T-cell (primary cell): ENCODE measurements around the gene CIAO3. TPM values are rescaled to one million over a fixed set of nuclear protein-coding genes. Genes with fewer than 3 reads are reported as not detected.

Experiments used
- ATAC-seq, 4 experiments: fragments of 200-7000 bp in 3 of 4; fragments of 150-1000 bp in 1 of 4; cut with Tn5 transposase; replicated peaks in 1 of 4; 1 replicate in 3 of 4; 2 replicates in 1 of 4; pipeline ENCODE4 v1.10.0; 2021; ENCODE audit warnings: moderate library complexity in 3 of 4, mild to moderate bottlenecking in 2 of 4, moderate number of reproducible peaks in 1 of 4
- CTCF ChIA-PET, 2 donors: fragments of 300-600 bp; sonication (Branson Sonifier 250); formaldehyde crosslinking; loops; one replicate each; lab custom pipeline; 2022; ENCODE audit warnings: antibody characterized with exemption in 2 of 2; lab: Charles Lee
- POLR2A ChIA-PET, 2 donors: fragments of 300-600 bp; sonication (Branson Sonifier 250); formaldehyde crosslinking; loops; one replicate each; lab custom pipeline; 2022; ENCODE audit warnings: antibody characterized with exemption in 2 of 2; lab: Charles Lee
- DNase-seq, 35 experiments: peaks; one replicate each; pipeline versions ENCODE4 v3.0.0 to v3.0.0-alpha.2; 2013 to 2023
- H3K27ac ChIP-seq: one replicate; pipeline ENCODE4 v1.5.1; 2013; ENCODE audit warnings: low read length
- H3K27me3 ChIP-seq, 2 experiments: replicated peaks in 1 of 2; 1 replicate in 1 of 2; 2 replicates in 1 of 2; pipeline versions ENCODE4 v1.6.1 to v1.7.0; 2013; ENCODE audit warnings: low read length in 1 of 2, mixed read lengths in 1 of 2; ENCODE audit not compliant: control insufficient read depth in 2 of 2, insufficient read depth in 2 of 2; ENCODE audit errors: extremely low read depth in 1 of 2
- H3K36me3 ChIP-seq, 2 donors: 1 replicate in 1 of 2; 2 replicates in 1 of 2; pipeline versions ENCODE4 v1.6.1 to v1.7.0; 2013; ENCODE audit warnings: low read length in 1 of 2; ENCODE audit not compliant: control insufficient read depth in 2 of 2, insufficient read depth in 1 of 2; ENCODE audit errors: extremely low read depth in 1 of 2
- H3K4me1 ChIP-seq, 2 experiments: 1 replicate in 1 of 2; 2 replicates in 1 of 2; pipeline versions ENCODE4 v1.6.1 to v1.7.0; 2013; ENCODE audit warnings: low read length in 2 of 2, mixed read lengths in 1 of 2; ENCODE audit not compliant: insufficient read depth in 2 of 2, control insufficient read depth in 1 of 2; ENCODE audit errors: extremely low read depth in 1 of 2
- H3K4me3 ChIP-seq, 2 donors: 1 replicate in 1 of 2; 2 replicates in 1 of 2; pipeline versions ENCODE4 v1.5.1 to v1.7.0; 2013; ENCODE audit warnings: mild to moderate bottlenecking in 2 of 2, low read length in 1 of 2, moderate library complexity in 1 of 2; ENCODE audit not compliant: control insufficient read depth in 1 of 2; ENCODE audit errors: extremely low read depth in 1 of 2
- H3K9me3 ChIP-seq: 2 replicates; pipeline ENCODE4 v1.7.0; 2013
- H3K27ac Mint-ChIP-seq, 2 donors: one replicate each; pipeline ENCODE4 v1.8.0; 2020 to 2021; ENCODE audit warnings: mild to moderate bottlenecking in 2 of 2, mixed read lengths in 2 of 2
- H3K27me3 Mint-ChIP-seq, 2 donors: one replicate each; pipeline ENCODE4 v1.8.0; 2021 to 2022; ENCODE audit warnings: mixed read lengths in 2 of 2
- H3K36me3 Mint-ChIP-seq: one replicate; pipeline ENCODE4 v1.8.0; 2021; ENCODE audit warnings: mixed read lengths
- H3K4me1 Mint-ChIP-seq, 3 donors: one replicate each; pipeline ENCODE4 v1.8.0; 2020 to 2022; ENCODE audit warnings: mixed read lengths in 3 of 3, mild to moderate bottlenecking in 1 of 3
- H3K4me3 Mint-ChIP-seq, 3 donors: one replicate each; pipeline ENCODE4 v1.8.0; 2020 to 2022; ENCODE audit warnings: mild to moderate bottlenecking in 3 of 3, mixed read lengths in 3 of 3, moderate library complexity in 3 of 3
- H3K9me3 Mint-ChIP-seq, 3 donors: one replicate each; pipeline ENCODE4 v1.8.0; 2020 to 2022; ENCODE audit warnings: mixed read lengths in 3 of 3
- WGBS: methylation state at CpG from one replicate; pipeline ENCODE4 v1.1.5; 2013; ENCODE audit warnings: missing lambda C conversion rate; ENCODE audit not compliant: insufficient coverage; 5-methylcytosine and 5-hydroxymethylcytosine counted together
- total RNA-seq, 35 experiments: library from RNA in 6 of 35; stranded (reverse) in 6 of 35; fragments of 120-200 nt in 1 of 35; gene quantifications; one replicate each; pipeline versions ENCODE4 v1.2.1 to v1.2.4 and lab custom pipeline; 2013 to 2026

The CIAO3 gene
- total RNA-seq, 5 donors from 2014 or later (not counting 1 experiment from before 2014, with no cell fraction given) = 36.2 to 69.1 (median 58.6) TPM

DNA sequence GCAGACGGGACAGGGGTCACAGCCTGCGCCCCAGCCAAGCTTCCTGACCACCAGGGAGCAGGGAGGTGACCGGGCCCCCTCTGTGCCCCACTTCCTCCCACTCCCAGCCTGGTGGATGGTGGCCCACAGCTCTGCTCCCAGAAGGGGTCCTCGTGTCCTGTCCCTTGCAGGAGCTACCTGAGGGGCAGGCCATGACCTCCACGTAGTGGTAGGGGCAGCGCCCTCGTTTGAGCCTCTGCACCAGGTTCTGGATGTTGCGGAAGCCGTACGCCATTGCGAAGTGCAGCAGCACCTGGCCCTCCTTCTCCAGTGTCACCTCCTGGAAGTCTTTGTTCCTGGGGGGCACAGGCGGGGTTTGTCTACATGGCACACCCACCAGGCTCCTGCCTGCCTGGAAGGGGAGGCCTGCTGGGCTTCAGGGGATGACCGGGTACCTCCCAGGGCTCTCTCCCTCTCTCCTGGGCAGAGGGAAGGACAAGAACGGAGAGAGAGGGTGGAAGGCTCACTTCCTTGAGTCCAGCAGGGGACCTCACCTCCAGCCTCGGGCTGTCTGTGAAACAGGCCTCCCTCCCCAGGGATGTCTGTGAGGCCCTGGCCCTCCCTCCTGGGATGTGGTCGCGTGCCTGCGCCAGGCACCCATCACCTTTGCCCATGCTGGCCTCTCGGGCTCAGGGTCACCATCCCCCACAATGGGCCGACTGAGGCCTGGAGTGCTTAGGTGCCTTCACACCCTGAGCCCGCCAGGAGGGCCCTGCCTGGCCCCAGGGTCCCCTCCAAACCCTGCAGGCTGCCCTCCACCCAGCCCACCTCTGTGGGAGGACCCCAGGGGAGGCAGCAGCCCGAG is 9.9 kb downstream of the CIAO3 start:
- peaks cover 5% of the 10 kb centered on the region for H3K36me3 Mint-ChIP-seq
- H3K27me3 Mint-ChIP-seq = no peaks in the 10 kb centered on the region
- POLR2A ChIA-PET = no interaction called here
- H3K27me3 ChIP-seq = peaks cover 0 to 3% of the 10 kb centered on the region in 2 experiments
- DNase-seq = no peak
- no peaks in the 10 kb centered on the region for H3K9me3 ChIP-seq
- no peak overlapping the region for H3K4me3 Mint-ChIP-seq
- 86% methylated on average over 15 of the region's 22 CpGs for WGBS
- peaks cover 14 to 30% of the 10 kb centered on the region in 2 donors for H3K36me3 ChIP-seq
- H3K27ac ChIP-seq = no peak overlapping the region
- no peak overlapping the region for H3K27ac Mint-ChIP-seq
- CTCF ChIA-PET = interaction anchor here in 1 of 2 donors (0.5 to 0.9 kb wide), 2 partner anchors 11 to 18 kb away, joined by 3 to 4 read pairs; no protein-coding TSS in a partner anchor
- H3K4me3 ChIP-seq = no peak overlapping the region
- ATAC-seq = no peak
- peaks cover 0 to 5% (median 4%) of the 10 kb centered on the region in 3 donors for H3K4me1 Mint-ChIP-seq
- no peaks in the 10 kb centered on the region for H3K9me3 Mint-ChIP-seq
- H3K4me1 ChIP-seq = peaks cover 0 to 24% of the 10 kb centered on the region in 2 experiments

DNA sequence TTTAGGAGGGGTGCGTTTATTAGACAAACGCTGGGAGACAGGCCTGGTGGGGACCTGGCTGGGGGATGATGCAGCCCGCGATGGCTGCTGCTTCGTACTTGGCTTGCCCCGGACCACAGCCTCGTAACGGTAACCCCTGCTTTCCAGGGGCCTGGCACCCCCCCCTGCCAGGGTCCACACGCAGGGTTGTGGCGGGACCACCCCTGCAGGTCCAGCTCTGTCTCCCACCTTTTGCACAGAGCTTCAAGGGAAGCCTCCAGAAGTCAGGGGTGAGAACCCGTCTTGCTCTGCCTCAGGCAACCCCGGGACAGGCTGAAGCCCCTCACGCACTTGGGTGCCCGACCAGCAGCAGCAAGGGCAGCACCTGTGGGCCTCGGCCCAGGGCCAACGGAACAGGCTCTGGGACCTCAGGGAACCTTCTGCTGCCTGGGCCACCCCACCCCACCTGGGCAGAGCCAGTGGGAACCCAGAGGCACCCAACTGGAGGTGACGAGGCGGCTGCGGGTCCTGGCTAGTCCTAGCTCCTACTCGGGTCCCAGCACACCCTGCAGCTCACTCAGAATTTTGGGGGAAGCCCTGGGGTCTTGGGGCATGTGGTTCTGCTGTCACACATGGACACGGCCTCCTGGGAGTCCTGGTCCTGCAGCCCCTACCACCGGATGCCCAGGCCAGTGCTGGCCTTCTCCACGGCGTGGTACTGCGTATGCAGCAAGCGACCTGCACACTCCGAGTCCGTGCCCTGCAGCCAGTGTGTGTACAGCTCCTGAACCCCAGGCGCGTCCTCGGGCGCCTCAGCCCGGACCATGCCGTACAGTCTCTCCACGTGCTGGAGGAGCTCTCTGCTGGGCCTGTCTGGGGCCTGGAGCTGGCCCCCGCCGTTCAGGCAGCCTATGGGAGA is 10.8 kb downstream of the CIAO3 start:
- Histone ChIP-seq H3K27ac (no peak overlapping the region), H3K9me3 (no peaks in the 10 kb centered on the region), H3K4me3 (no peak overlapping the region), H3K36me3 (peaks cover 6 to 23% of the 10 kb centered on the region in 2 donors), H3K4me1 (peaks cover 0 to 25% of the 10 kb centered on the region in 2 experiments), H3K27me3 (peaks cover 0 to 3% of the 10 kb centered on the region in 2 experiments)
- peak overlapping the region; percentile 9 to 39 (median 37) for H3K4me3 Mint-ChIP-seq
- ATAC-seq (no peak), DNase-seq (no peak)
- ChIA-PET POLR2A (no interaction called here), CTCF (interaction anchor here in 1 of 2 donors (0.5 kb wide), 1 partner anchor 19 kb away, joined by 4 read pairs; no protein-coding TSS in a partner anchor)
- H3K4me1 Mint-ChIP-seq = peaks cover 0 to 5% (median 4%) of the 10 kb centered on the region in 3 donors
- peaks cover under 1% of the 10 kb centered on the region for H3K36me3 Mint-ChIP-seq
- no peaks in the 10 kb centered on the region for H3K9me3 Mint-ChIP-seq
- no peak overlapping the region for H3K27ac Mint-ChIP-seq
- WGBS = 92% methylated on average over 36 of the region's 37 CpGs
- no peaks in the 10 kb centered on the region for H3K27me3 Mint-ChIP-seq

DNA sequence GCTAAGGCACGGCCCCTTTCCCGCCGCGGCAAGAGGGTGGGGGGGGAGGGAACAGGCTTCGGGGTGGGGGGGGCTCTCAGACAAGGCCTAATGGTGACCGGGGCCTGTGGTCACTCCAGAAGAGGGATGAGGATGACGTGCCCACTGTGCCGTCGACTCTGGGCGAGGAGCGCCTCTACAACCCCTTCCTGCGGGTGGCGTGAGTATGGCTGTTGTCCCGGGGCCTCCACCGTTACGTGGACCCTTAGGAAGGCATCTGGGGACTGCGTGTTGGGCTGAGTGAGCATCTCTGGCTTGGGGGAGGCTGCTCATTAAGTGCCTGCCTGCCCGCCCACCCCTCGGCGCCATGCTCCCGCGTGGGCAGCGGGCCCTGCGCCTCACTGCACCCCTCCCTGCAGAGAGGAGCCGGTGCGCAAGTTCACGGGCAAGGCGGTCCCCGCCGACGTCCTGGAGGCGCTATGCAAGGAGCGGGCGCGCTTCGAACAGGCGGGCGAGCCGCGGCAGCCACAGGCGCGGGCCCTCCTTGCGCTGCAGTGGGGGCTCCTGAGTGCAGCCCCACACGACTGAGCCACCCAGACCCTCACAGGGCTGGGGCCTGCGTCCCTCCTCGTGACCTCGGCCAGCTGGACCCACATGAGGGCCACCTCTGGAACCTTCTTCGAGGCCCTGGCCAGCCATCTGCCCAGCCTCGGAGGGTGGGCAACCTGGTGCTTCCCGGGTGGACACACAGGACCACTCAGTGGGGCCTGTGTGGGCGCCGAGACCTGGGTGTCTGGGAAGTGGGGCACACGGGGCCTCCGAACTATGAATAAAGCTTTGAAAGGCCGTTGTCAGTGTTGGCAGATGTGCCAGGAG is 11.7 kb downstream of the CIAO3 start:
- Histone ChIP-seq H3K4me3 (no peak overlapping the region), H3K9me3 (no peaks in the 10 kb centered on the region)
- 87% methylated on average over 46 of the region's 55 CpGs for WGBS

DNA sequence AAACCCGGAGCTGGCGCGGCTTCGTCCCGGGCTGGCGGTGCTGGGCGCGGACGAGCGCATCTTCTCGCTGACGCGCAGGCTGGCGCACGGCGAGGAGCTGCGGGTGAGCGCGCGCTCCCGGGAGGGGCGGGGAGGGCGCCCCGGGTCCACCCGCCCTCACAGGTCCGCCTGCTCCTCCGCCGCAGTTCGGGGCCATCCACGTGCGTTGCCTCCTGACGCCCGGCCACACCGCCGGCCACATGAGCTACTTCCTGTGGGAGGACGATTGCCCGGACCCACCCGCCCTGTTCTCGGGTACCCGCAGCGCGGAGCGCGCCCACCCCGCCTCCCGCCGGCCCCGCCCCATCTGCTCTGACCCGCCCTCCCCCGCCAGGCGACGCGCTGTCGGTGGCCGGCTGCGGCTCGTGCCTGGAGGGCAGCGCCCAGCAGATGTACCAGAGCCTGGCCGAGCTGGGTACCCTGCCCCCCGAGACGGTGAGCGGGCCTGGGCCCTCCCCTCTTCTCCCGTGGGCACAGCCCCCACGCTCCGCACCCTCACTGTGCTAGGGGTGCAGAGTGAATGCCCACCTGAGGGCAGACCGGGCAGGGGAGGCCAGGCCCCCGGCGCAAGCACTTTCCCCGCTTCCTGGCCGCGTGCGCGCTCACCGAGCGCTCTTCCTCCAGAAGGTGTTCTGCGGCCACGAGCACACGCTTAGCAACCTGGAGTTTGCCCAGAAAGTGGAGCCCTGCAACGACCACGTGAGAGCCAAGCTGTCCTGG is 12.5 kb downstream of the CIAO3 start:
- Mint-ChIP-seq H3K9me3 (no peaks in the 10 kb centered on the region), H3K36me3 (no peaks in the 10 kb centered on the region), H3K4me1 (peaks cover 0 to 6% (median 5%) of the 10 kb centered on the region in 3 donors), H3K27me3 (no peaks in the 10 kb centered on the region), H3K27ac (no peak overlapping the region), H3K4me3 (peak overlapping the region; percentile 25 to 80 (median 49))
- H3K27me3 ChIP-seq = peaks cover 0 to 3% of the 10 kb centered on the region in 2 experiments
- CTCF ChIA-PET = interaction anchor here in 1 of 2 donors (0.6 to 0.9 kb wide), 2 partner anchors 12 to 60 kb away, joined by 3 read pairs; partner anchors contain the start of genes CHTF18 and RPUSD1
- H3K4me1 ChIP-seq = peaks cover 0 to 29% of the 10 kb centered on the region in 2 experiments
- ATAC-seq = peak; percentile 62 to 73 (median 66)
- POLR2A ChIA-PET = interaction anchor here in 1 of 2 donors (0.6 kb wide), 1 partner anchor 23 kb away, joined by 4 read pairs; no protein-coding TSS in a partner anchor
- under 1% methylated on average over 76 of the region's 80 CpGs for WGBS
- no peaks in the 10 kb centered on the region for H3K9me3 ChIP-seq
- H3K27ac ChIP-seq = no peak overlapping the region
- peaks cover 3 to 11% of the 10 kb centered on the region in 2 donors for H3K36me3 ChIP-seq
- peak overlapping the region in 1 of 2 donors; percentile 77 for H3K4me3 ChIP-seq
- DNase-seq = peak in 34 of 35 experiments; percentile 31 to 86 (median 57)

More for the DNA sequence above, 11.7 kb downstream of the CIAO3 start:
- peaks cover 0 to 3% of the 10 kb centered on the region in 2 experiments for H3K27me3 ChIP-seq
- ATAC-seq = no peak
- H3K27ac Mint-ChIP-seq = no peak overlapping the region
- POLR2A ChIA-PET = no interaction called here
- no peak for DNase-seq
- peaks cover 0 to 25% of the 10 kb centered on the region in 2 experiments for H3K4me1 ChIP-seq
- H3K36me3 Mint-ChIP-seq = no peaks in the 10 kb centered on the region
- H3K4me3 Mint-ChIP-seq = peak overlapping the region in 1 of 3 donors; percentile 44
- peaks cover 0 to 5% (median 4%) of the 10 kb centered on the region in 3 donors for H3K4me1 Mint-ChIP-seq
- no peaks in the 10 kb centered on the region for H3K27me3 Mint-ChIP-seq
- CTCF ChIA-PET = no interaction called here
- H3K36me3 ChIP-seq = peaks cover 3 to 15% of the 10 kb centered on the region in 2 donors
- no peak overlapping the region for H3K27ac ChIP-seq
- no peaks in the 10 kb centered on the region for H3K9me3 Mint-ChIP-seq

DNA sequence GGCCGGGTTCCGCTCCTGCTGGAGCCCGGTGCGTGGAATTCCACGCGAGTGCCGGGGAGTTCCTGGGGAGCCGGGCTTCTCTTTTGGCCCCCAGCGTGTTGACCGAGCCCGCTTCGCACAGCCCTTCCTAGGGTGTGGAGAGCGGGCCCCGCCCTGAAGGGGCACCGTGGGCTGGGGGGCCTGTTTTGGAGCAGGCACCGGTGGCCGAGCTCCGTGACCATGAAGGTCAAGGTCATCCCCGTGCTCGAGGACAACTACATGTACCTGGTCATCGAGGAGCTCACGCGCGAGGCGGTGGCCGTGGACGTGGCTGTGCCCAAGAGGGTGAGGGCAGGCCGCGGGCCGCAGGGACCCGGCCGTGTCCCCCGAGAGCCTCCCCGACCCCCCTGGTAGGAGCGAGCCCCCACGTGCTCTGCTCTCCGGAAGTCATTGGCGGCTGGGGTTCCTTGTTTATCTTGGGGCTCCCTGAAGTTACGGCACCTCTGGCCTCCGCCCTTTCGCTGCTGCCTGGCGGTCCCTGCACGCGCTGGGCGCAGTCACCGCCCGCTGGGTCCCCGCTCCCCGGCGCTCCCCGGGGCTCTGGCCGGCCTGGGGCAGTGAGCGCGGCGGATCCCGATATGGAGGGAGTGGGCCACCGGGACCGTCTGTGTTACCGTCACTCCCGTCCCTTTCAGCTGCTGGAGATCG is 13.4 kb downstream of the CIAO3 start:
- no peaks in the 10 kb centered on the region for H3K9me3 ChIP-seq
- H3K4me1 ChIP-seq = peaks cover 0 to 37% of the 10 kb centered on the region in 2 experiments
- peak overlapping the region; percentile 52 to 80 (median 60) for H3K4me3 Mint-ChIP-seq
- no peaks in the 10 kb centered on the region for H3K9me3 Mint-ChIP-seq
- peaks cover 5 to 10% (median 6%) of the 10 kb centered on the region in 3 donors for H3K4me1 Mint-ChIP-seq
- peak overlapping the region; percentile 74 to 77 for H3K4me3 ChIP-seq
- DNase-seq = peak in 2 of 35 experiments; percentile 46 to 53
- ChIA-PET POLR2A (no interaction called here), CTCF (interaction anchor here in 1 of 2 donors (0.9 kb wide), 1 partner anchor 11 kb away, joined by 3 read pairs; no protein-coding TSS in a partner anchor)
- no peaks in the 10 kb centered on the region for H3K27me3 Mint-ChIP-seq
- H3K27ac ChIP-seq = peak overlapping the region; percentile 68
- H3K27me3 ChIP-seq = peaks cover 0 to 3% of the 10 kb centered on the region in 2 experiments
- ATAC-seq = peak; percentile 21 to 53 (median 34)
- no peak overlapping the region for H3K27ac Mint-ChIP-seq
- H3K36me3 Mint-ChIP-seq = no peaks in the 10 kb centered on the region
- under 1% methylated on average over 56 of the region's 61 CpGs for WGBS
- H3K36me3 ChIP-seq = peaks cover 3 to 5% of the 10 kb centered on the region in 2 donors
